Pons (tissue), 1 donor: ENCODE data around the gene NAIF1.
"Not testable (repeated sequence)": the region's sequence is repeated elsewhere in the genome, so short reads cannot be mapped to it uniquely, and the experiment has no call there.

ENCODE experiments used
- DNase-seq: peaks from one replicate; pipeline ENCODE4 v3.0.0-alpha.2; 2016; ENCODE audit warnings: low spot score

The NAIF1 gene

GRCh38 chr9:128061275-128061960, 5.7 kb downstream of the NAIF1 start:
- no peak for DNase-seq

- DNase-seq = no peak
These were observed 7.6 kb downstream of the NAIF1 start for GRCh38 chr9:128059365-128059983.

- no peak for DNase-seq
These were observed 9.3 kb downstream of the NAIF1 start for GRCh38 chr9:128057724-128058409.

GRCh38 chr9:128056887-128057723, 10.0 kb downstream of the NAIF1 start:
- DNase-seq = no peak

- DNase-seq = peak; percentile 22
These were observed 11.0 kb downstream of the NAIF1 start for GRCh38 chr9:128056086-128056485.

- DNase-seq = peak; percentile 33
These were observed 11.6 kb downstream of the NAIF1 start for GRCh38 chr9:128055344-128056040.

- no peak for DNase-seq
These were observed 13.0 kb downstream of the NAIF1 start for GRCh38 chr9:128054087-128054486.

- peak; percentile 82 for DNase-seq
These were observed 13.6 kb downstream of the NAIF1 start for GRCh38 chr9:128053560-128053959.

- no peak for DNase-seq
These were observed 15.0 kb downstream of the NAIF1 start for GRCh38 chr9:128051932-128052709.

- no peak for DNase-seq
These were observed 17.3 kb downstream of the NAIF1 start for GRCh38 chr9:128049843-128050242.

GRCh38 chr9:128048663-128049062, 18.5 kb downstream of the NAIF1 start:
- no peak for DNase-seq

- DNase-seq = no peak
These were observed 19.9 kb downstream of the NAIF1 start for GRCh38 chr9:128047231-128047630.

- DNase-seq = no peak
These were observed 21.3 kb downstream of the NAIF1 start for GRCh38 chr9:128045831-128046230.

- not testable (repeated sequence) for DNase-seq
These were observed 21.7 kb downstream of the NAIF1 start for GRCh38 chr9:128045409-128045808.

GRCh38 chr9:128043467-128043868, 23.7 kb downstream of the NAIF1 start:
- DNase-seq = no peak

- DNase-seq = no peak
These were observed 25.1 kb downstream of the NAIF1 start for GRCh38 chr9:128042043-128042442.

GRCh38 chr9:128040783-128041182, 26.3 kb downstream of the NAIF1 start:
- not testable (repeated sequence) for DNase-seq

- DNase-seq = not testable (repeated sequence)
These were observed 30.6 kb downstream of the NAIF1 start for GRCh38 chr9:128036522-128036921.

GRCh38 chr9:128034821-128035652, 32.1 kb downstream of the NAIF1 start:
- DNase-seq = peak; percentile 88

- no peak for DNase-seq
These were observed 33.5 kb downstream of the NAIF1 start for GRCh38 chr9:128033609-128034008.
